ENCODE measurements around the gene CHRM1.

- TF ChIP-seq, protein P1, sequence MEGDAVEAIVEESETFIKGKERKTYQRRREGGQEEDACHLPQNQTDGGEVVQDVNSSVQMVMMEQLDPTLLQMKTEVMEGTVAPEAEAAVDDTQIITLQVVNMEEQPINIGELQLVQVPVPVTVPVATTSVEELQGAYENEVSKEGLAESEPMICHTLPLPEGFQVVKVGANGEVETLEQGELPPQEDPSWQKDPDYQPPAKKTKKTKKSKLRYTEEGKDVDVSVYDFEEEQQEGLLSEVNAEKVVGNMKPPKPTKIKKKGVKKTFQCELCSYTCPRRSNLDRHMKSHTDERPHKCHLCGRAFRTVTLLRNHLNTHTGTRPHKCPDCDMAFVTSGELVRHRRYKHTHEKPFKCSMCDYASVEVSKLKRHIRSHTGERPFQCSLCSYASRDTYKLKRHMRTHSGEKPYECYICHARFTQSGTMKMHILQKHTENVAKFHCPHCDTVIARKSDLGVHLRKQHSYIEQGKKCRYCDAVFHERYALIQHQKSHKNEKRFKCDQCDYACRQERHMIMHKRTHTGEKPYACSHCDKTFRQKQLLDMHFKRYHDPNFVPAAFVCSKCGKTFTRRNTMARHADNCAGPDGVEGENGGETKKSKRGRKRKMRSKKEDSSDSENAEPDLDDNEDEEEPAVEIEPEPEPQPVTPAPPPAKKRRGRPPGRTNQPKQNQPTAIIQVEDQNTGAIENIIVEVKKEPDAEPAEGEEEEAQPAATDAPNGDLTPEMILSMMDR (conservative IDR thresholded peaks at IDR 0.05 in 1 of 2, IDR thresholded peaks at IDR 0.05 in 1 of 2; ENCODE audit: extremely low read depth in 1 of 2, insufficient read depth in 1 of 2, low read depth in 1 of 2, low read length in 2 of 2), result peak; percentile 99 to 100
- TF ChIP-seq EZH2 (IDR thresholded peaks at IDR 0.05; ENCODE audit: borderline replicate concordance, low read length), result no peak
These were observed 15.1 kb downstream of the CHRM1 start for GRCh38 chr11:62905927-62906531.
